Caki2 (cell line): Measurements from ENCODE around the gene YWHAB. TPM values are rescaled to one million over a fixed set of nuclear protein-coding genes. Genes with fewer than 3 reads are reported as not detected.
A peak's percentile ranks its signal among the peaks of the same experiment; 100 is the strongest.
"Not testable (repeated sequence)": the region's sequence is repeated elsewhere in the genome, so short reads cannot be mapped to it uniquely, and the experiment has no call there.

Experiments used
- DNase-seq: peaks from one replicate; pipeline ENCODE4 v3.0.0-alpha.2; 2015; ENCODE audit warnings: low read depth
- in situ Hi-C: cut with HindIII; loops from 2 replicates; pipeline ENCODE4 v1.10.0; 2016; ENCODE audit warnings: low sequenced_read_pairs, low pct_unique_long_range_greater_than_20kb, mixed read lengths
- total RNA-seq: library from RNA; depleted of rRNA; stranded (reverse); fragments of >200 nt; shearing (Covaris generic); gene quantifications from 2 replicates; pipeline ENCODE4 v1.2.3, GENCODE V29; 2014; ENCODE audit warnings: low replicate concordance

YWHAB gene
- total RNA-seq, 1 experiment from 2014 or later = 115 TPM

- in situ Hi-C loops = loop anchor here (10.0 kb wide), 1 partner anchor 129 kb away; no protein-coding TSS in a partner anchor
These were observed 22.0 kb upstream of the YWHAB start for GRCh38 chr20:44863365-44864084.

GRCh38 chr20:44864493-44864892, 21.0 kb upstream of the YWHAB start:
- in situ Hi-C loops = loop anchor here (10.0 kb wide), 1 partner anchor 130 kb away; no protein-coding TSS in a partner anchor
- not testable (repeated sequence) for DNase-seq

More at GRCh38 chr20:44863365-44864084, 22.0 kb upstream of the YWHAB start:
- DNase-seq = not testable (repeated sequence)

GRCh38 chr20:44866703-44867335, 18.7 kb upstream of the YWHAB start:
- DNase-seq = no peak
- in situ Hi-C loops = loop anchor here (10.0 kb wide), 1 partner anchor 132 kb away; no protein-coding TSS in a partner anchor

GRCh38 chr20:44869471-44869870, 16.0 kb upstream of the YWHAB start:
- in situ Hi-C loops = loop anchor here (10.0 kb wide), 1 partner anchor 135 kb away; no protein-coding TSS in a partner anchor
- DNase-seq = no peak

GRCh38 chr20:44882360-44882759, 3.1 kb upstream of the YWHAB start:
- in situ Hi-C loops, DNase-seq: not testable (repeated sequence)

GRCh38 chr20:44883214-44883902, 2.1 kb upstream of the YWHAB start:
- in situ Hi-C loops = no loop called here
- no peak for DNase-seq

- in situ Hi-C loops = no loop called here
- no peak for DNase-seq
These were observed 556 bp upstream of the YWHAB start for GRCh38 chr20:44884907-44885391.

GRCh38 chr20:44886266-44886651, 754 bp downstream of the YWHAB start:
- in situ Hi-C loops = no loop called here
- no peak for DNase-seq

- in situ Hi-C loops = no loop called here
- no peak for DNase-seq
These were observed 1.3 kb downstream of the YWHAB start for GRCh38 chr20:44886828-44887227.

GRCh38 chr20:44887466-44887865, 2.0 kb downstream of the YWHAB start:
- no peak for DNase-seq
- in situ Hi-C loops = no loop called here

- in situ Hi-C loops = no loop called here
- no peak for DNase-seq
These were observed 3.0 kb downstream of the YWHAB start for GRCh38 chr20:44888226-44889103.

GRCh38 chr20:44891826-44892225, 6.3 kb downstream of the YWHAB start:
- in situ Hi-C loops = no loop called here
- no peak for DNase-seq

- no peak for DNase-seq
- in situ Hi-C loops = no loop called here
These were observed 9.5 kb downstream of the YWHAB start for GRCh38 chr20:44894959-44895358.

GRCh38 chr20:44896583-44896982, 11.1 kb downstream of the YWHAB start:
- in situ Hi-C loops = no loop called here
- DNase-seq = no peak

- DNase-seq = no peak
- in situ Hi-C loops = no loop called here
These were observed 11.6 kb downstream of the YWHAB start for GRCh38 chr20:44897133-44897532.

GRCh38 chr20:44900231-44900854, 14.8 kb downstream of the YWHAB start:
- DNase-seq = no peak
- in situ Hi-C loops = no loop called here

- DNase-seq = peak; percentile 33
- in situ Hi-C loops = no loop called here
These were observed 16.5 kb downstream of the YWHAB start for GRCh38 chr20:44901974-44902373.

GRCh38 chr20:44904377-44904776, 18.9 kb downstream of the YWHAB start:
- DNase-seq = no peak
- in situ Hi-C loops = no loop called here
